ENCODE results near the gene FNDC11.

Gene FNDC11

GRCh38 chr20:63582382-63583063, 28.6 kb downstream of the FNDC11 start:
- no peak for DNase-seq

GRCh38 chr20:63585616-63586565, 31.9 kb downstream of the FNDC11 start:
- DNase-seq, result no peak

GRCh38 chr20:63586797-63587196, 32.8 kb downstream of the FNDC11 start:
- DNase-seq, result no peak

- DNase-seq, result no peak
Observed at GRCh38 chr20:63587256-63587655, 33.3 kb downstream of the FNDC11 start.

GRCh38 chr20:63587776-63588591, 34.0 kb downstream of the FNDC11 start:
- DNase-seq, result no peak

GRCh38 chr20:63588641-63589041, 34.7 kb downstream of the FNDC11 start:
- no peak for DNase-seq

GRCh38 chr20:63589261-63590217, 35.6 kb downstream of the FNDC11 start:
- DNase-seq, result no peak

GRCh38 chr20:63590218-63591146, 36.5 kb downstream of the FNDC11 start:
- no peak for DNase-seq

- DNase-seq, result no peak
Observed at GRCh38 chr20:63591147-63591533, 37.2 kb downstream of the FNDC11 start.

- DNase-seq, result no peak
Observed at GRCh38 chr20:63591786-63592355, 37.9 kb downstream of the FNDC11 start.

- no peak for DNase-seq
Observed at GRCh38 chr20:63592661-63593060, 38.7 kb downstream of the FNDC11 start.

GRCh38 chr20:63594043-63594561, 40.1 kb downstream of the FNDC11 start:
- DNase-seq, result no peak

GRCh38 chr20:63595416-63596127, 41.6 kb downstream of the FNDC11 start:
- DNase-seq, result no peak

- no peak for DNase-seq
Observed at GRCh38 chr20:63596423-63596822, 42.5 kb downstream of the FNDC11 start.

- no peak for DNase-seq
Observed at GRCh38 chr20:63597651-63598478, 43.9 kb downstream of the FNDC11 start.

GRCh38 chr20:63598479-63599395, 44.8 kb downstream of the FNDC11 start:
- no peak for DNase-seq

GRCh38 chr20:63599396-63600050, 45.6 kb downstream of the FNDC11 start:
- DNase-seq, result no peak
